Activated CD8-positive, alpha-beta T cell treated with anti-CD3 and anti-CD28 coated beads for 36 hours (primary cell): ENCODE measurements around the gene STX2. TPM values are rescaled to one million over a fixed set of nuclear protein-coding genes. Genes with fewer than 3 reads are reported as not detected.

ENCODE experiments used
- ATAC-seq: fragments of 200-7000 bp; cut with Tn5 transposase; one replicate; pipeline ENCODE4 v1.10.0; 2021; ENCODE audit warnings: mild to moderate bottlenecking, moderate library complexity
- CTCF ChIA-PET: fragments of 350-600 bp; sonication (Branson Sonifier 250); formaldehyde crosslinking; loops from one replicate; lab custom pipeline; 2021; ENCODE audit warnings: antibody characterized with exemption; lab: Charles Lee
- POLR2A ChIA-PET: fragments of 350-600 bp; sonication (Branson Sonifier 250); formaldehyde crosslinking; loops from one replicate; lab custom pipeline; 2021; ENCODE audit warnings: antibody characterized with exemption; lab: Charles Lee
- DNase-seq: peaks from one replicate; pipeline ENCODE4 v3.0.0-alpha.2; 2020
- H3K27ac Mint-ChIP-seq: one replicate; pipeline ENCODE4 v1.8.0; 2021; ENCODE audit warnings: mild to moderate bottlenecking, mixed read lengths
- H3K27me3 Mint-ChIP-seq: one replicate; pipeline ENCODE4 v1.8.0; 2021; ENCODE audit warnings: mixed read lengths
- H3K36me3 Mint-ChIP-seq: one replicate; pipeline ENCODE4 v1.8.0; 2021; ENCODE audit warnings: low read depth, mixed read lengths
- H3K4me1 Mint-ChIP-seq: one replicate; pipeline ENCODE4 v1.8.0; 2021; ENCODE audit warnings: low read depth, mixed read lengths
- H3K4me3 Mint-ChIP-seq: one replicate; pipeline ENCODE4 v1.8.0; 2021; ENCODE audit warnings: mild to moderate bottlenecking, moderate library complexity, mixed read lengths
- H3K9me3 Mint-ChIP-seq: one replicate; pipeline ENCODE4 v1.8.0; 2021; ENCODE audit warnings: mixed read lengths
- CTCF ChIP-seq: fragments of 200-600 bp; IDR thresholded peaks from one replicate; pipeline ENCODE4 v1.8.0; 2022; ENCODE audit warnings: antibody characterized with exemption, mild to moderate bottlenecking
- intact Hi-C: fragments of 100-400 bp; cut with micrococcal nuclease; formaldehyde crosslinking; loops from one replicate; pipeline ENCODE4 v1.10.0; 2022
- total RNA-seq, 2 experiments: library from RNA; stranded (reverse); gene quantifications; one replicate each; pipeline ENCODE4 v1.2.3, GENCODE V29; 2021

Gene STX2
- total RNA-seq, 2 experiments from 2014 or later: 11.8 to 12.4 TPM

- CTCF ChIA-PET: interaction anchor here (0.6 to 4.9 kb wide), 5 partner anchors 8 to 422 kb away, joined by 3 to 29 read pairs (median 3); no protein-coding TSS in a partner anchor
- TF ChIP-seq CTCF: no peak
- no peaks in the 10 kb centered on the region for H3K27me3 Mint-ChIP-seq
- H3K4me1 Mint-ChIP-seq: peaks cover 9% of the 10 kb centered on the region
- DNase-seq (no peak), ATAC-seq (no peak)
- intact Hi-C loops: loop anchor here (2.0 kb wide), 1 partner anchor 53 kb away; no protein-coding TSS in a partner anchor
- POLR2A ChIA-PET: no interaction called here
- H3K36me3 Mint-ChIP-seq: peaks cover 16% of the 10 kb centered on the region
- no peak overlapping the region for H3K27ac Mint-ChIP-seq
- H3K9me3 Mint-ChIP-seq: no peaks in the 10 kb centered on the region
- peak overlapping the region; percentile 10 for H3K4me3 Mint-ChIP-seq
Measured at GRCh38 chr12:130817804-130818203, 21.2 kb downstream of the STX2 start.

- ChIA-PET POLR2A (interaction anchor here (1.2 kb wide), 1 partner anchor 54 kb away, joined by 3 read pairs; no protein-coding TSS in a partner anchor), CTCF (interaction anchor here (0.9 to 4.9 kb wide), 4 partner anchors 10 to 68 kb away, joined by 3 to 29 read pairs (median 10); no protein-coding TSS in a partner anchor)
- Mint-ChIP-seq H3K27me3 (no peaks in the 10 kb centered on the region), H3K9me3 (no peaks in the 10 kb centered on the region), H3K36me3 (peaks cover 16% of the 10 kb centered on the region), H3K4me1 (peaks cover 9% of the 10 kb centered on the region), H3K27ac (no peak overlapping the region), H3K4me3 (no peak overlapping the region)
- TF ChIP-seq CTCF: no peak
- DNase-seq (no peak), ATAC-seq (no peak)
- intact Hi-C loops: no loop called here
Measured at GRCh38 chr12:130816097-130816496, 23.0 kb downstream of the STX2 start.

- Mint-ChIP-seq H3K4me3 (no peak overlapping the region), H3K9me3 (no peaks in the 10 kb centered on the region), H3K27me3 (no peaks in the 10 kb centered on the region), H3K36me3 (peaks cover 16% of the 10 kb centered on the region), H3K4me1 (peaks cover 9% of the 10 kb centered on the region), H3K27ac (no peak overlapping the region)
- intact Hi-C loops: no loop called here
- no peak for TF ChIP-seq CTCF
- DNase-seq (no peak), ATAC-seq (no peak)
- POLR2A ChIA-PET: no interaction called here
- CTCF ChIA-PET: interaction anchor here (4.9 kb wide), 1 partner anchor 10 kb away, joined by 29 read pairs; no protein-coding TSS in a partner anchor
Measured at GRCh38 chr12:130815028-130815741, 23.9 kb downstream of the STX2 start.

GRCh38 chr12:130813949-130814348, 25.1 kb downstream of the STX2 start:
- TF ChIP-seq CTCF: no peak
- intact Hi-C loops: no loop called here
- no peaks in the 10 kb centered on the region for H3K27me3 Mint-ChIP-seq
- no peaks in the 10 kb centered on the region for H3K9me3 Mint-ChIP-seq
- H3K4me1 Mint-ChIP-seq: peaks cover 7% of the 10 kb centered on the region
- CTCF ChIA-PET: interaction anchor here (4.9 kb wide), 1 partner anchor 12 kb away, joined by 29 read pairs; no protein-coding TSS in a partner anchor
- ATAC-seq: no peak
- peaks cover 18% of the 10 kb centered on the region for H3K36me3 Mint-ChIP-seq
- H3K27ac Mint-ChIP-seq: no peak overlapping the region
- DNase-seq: no peak
- no peak overlapping the region for H3K4me3 Mint-ChIP-seq
- POLR2A ChIA-PET: interaction anchor here (1.4 kb wide), 1 partner anchor 12 kb away, joined by 5 read pairs; no protein-coding TSS in a partner anchor

- Mint-ChIP-seq H3K36me3 (peaks cover 18% of the 10 kb centered on the region), H3K9me3 (no peaks in the 10 kb centered on the region), H3K4me1 (peaks cover 4% of the 10 kb centered on the region), H3K27ac (no peak overlapping the region), H3K4me3 (no peak overlapping the region), H3K27me3 (no peaks in the 10 kb centered on the region)
- intact Hi-C loops: no loop called here
- CTCF ChIA-PET: interaction anchor here (1.2 to 4.9 kb wide), 2 partner anchors 12 to 13 kb away, joined by 5 to 29 read pairs; no protein-coding TSS in a partner anchor
- DNase-seq (no peak), ATAC-seq (no peak)
- POLR2A ChIA-PET: interaction anchor here (1.4 kb wide), 1 partner anchor 13 kb away, joined by 5 read pairs; no protein-coding TSS in a partner anchor
- TF ChIP-seq CTCF: no peak
Measured at GRCh38 chr12:130813436-130813835, 25.6 kb downstream of the STX2 start.
